Measurements from ENCODE around the gene PLEKHA4. TPM values are rescaled to one million over a fixed set of nuclear protein-coding genes. Genes with fewer than 3 reads are reported as not detected.
A peak's percentile ranks its signal among the peaks of the same experiment; 100 is the strongest.

The PLEKHA4 gene
- total and polyA plus RNA-seq, 9 of the 15 experiments (the other 6 are each of a cell fraction or from before 2014, with no cell fraction given), result 0.07 to 30.8 (median 11.4) TPM

GRCh38 chr19:48899781-48900476 lies 31.5 kb upstream of the PLEKHA4 start, which contains the start of gene NUCB1 (continued):
- peak; percentile 14; the same call in 1 of the 2 replicates for TF ChIP-seq REST (IDR thresholded peaks at IDR 0.05; ENCODE audit: borderline replicate concordance)
- no peak for TF ChIP-seq REST (CRISPR knock-in tag; IDR thresholded peaks at IDR 0.05; ENCODE audit: low read depth)
- peak; percentile 16 to 52 (median 45); a peak in 3 of 6 replicates for TF ChIP-seq CTCF (IDR thresholded peaks at IDR 0.05 in 2 of 3, conservative IDR thresholded peaks at IDR 0.05 in 1 of 3; ENCODE audit: insufficient read depth in 2 of 3, low read depth in 1 of 3, low read length in 3 of 3)
- TF ChIP-seq UBTF (IDR thresholded peaks at IDR 0.05; ENCODE audit: borderline replicate concordance in 1 of 2, low read depth in 2 of 2, low read length in 2 of 2), result peak in 1 of 2 experiments; percentile 56; a peak in 2 of 4 replicates
- TF ChIP-seq ETV5 (CRISPR knock-in tag; IDR thresholded peaks at IDR 0.05; ENCODE audit: low read depth), result peak; percentile 60; the same call in 1 of the 2 replicates
- peak; percentile 97 for TF ChIP-seq ZBTB5 (IDR thresholded peaks at IDR 0.05)
- TF ChIP-seq MNT (conservative IDR thresholded peaks at IDR 0.05), result peak; percentile 78 to 91
- peak; percentile 91 for TF ChIP-seq CREM (IDR thresholded peaks at IDR 0.05; ENCODE audit: low read depth)
- no peak for TF ChIP-seq SIN3B (IDR thresholded peaks at IDR 0.05; ENCODE audit: low read depth)
